DOHH2 (cell line): ENCODE measurements around the gene KIAA0586.

Experiments
- EZH2phosphoT487 ChIP-seq: fragments of 200-600 bp; sonication (generic); IDR thresholded peaks from 2 replicates; pipeline ENCODE4 v1.6.1; 2017; ENCODE audit warnings: borderline replicate concordance, mild to moderate bottlenecking, antibody characterized with exemption, low read length, moderate library complexity, mixed read lengths
- TF ChIP-seq, protein P1 (sequence below): fragments of 200-600 bp; sonication (generic); IDR thresholded peaks from one replicate; pipeline ENCODE4 v1.5.1; 2014; ENCODE audit warnings: antibody characterized with exemption, mild to moderate bottlenecking, low read depth, low read length; ENCODE audit not compliant: poor library complexity, severe bottlenecking

DNA sequence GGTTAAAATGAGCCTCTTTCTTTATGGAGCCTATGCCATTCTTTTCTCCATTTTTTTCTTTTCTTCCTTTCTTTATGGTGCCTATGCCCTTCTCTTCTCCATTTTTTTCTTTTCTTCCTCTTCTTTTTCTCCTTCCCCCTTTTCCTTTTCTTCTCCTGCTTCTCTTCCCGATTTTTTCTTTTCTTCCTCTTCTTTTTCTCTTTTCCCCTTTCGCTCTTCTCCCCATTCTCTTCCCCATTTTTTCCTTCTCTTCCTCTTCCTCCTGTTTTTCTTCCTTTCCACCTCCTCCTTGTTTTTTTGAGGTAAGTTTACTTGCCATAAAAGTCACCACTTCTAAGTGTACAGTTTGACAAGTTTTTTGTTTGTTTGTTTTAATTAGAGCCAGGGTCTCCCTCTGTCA, 50.1 kb downstream of the KIAA0586 start:
- TF ChIP-seq, protein P1, sequence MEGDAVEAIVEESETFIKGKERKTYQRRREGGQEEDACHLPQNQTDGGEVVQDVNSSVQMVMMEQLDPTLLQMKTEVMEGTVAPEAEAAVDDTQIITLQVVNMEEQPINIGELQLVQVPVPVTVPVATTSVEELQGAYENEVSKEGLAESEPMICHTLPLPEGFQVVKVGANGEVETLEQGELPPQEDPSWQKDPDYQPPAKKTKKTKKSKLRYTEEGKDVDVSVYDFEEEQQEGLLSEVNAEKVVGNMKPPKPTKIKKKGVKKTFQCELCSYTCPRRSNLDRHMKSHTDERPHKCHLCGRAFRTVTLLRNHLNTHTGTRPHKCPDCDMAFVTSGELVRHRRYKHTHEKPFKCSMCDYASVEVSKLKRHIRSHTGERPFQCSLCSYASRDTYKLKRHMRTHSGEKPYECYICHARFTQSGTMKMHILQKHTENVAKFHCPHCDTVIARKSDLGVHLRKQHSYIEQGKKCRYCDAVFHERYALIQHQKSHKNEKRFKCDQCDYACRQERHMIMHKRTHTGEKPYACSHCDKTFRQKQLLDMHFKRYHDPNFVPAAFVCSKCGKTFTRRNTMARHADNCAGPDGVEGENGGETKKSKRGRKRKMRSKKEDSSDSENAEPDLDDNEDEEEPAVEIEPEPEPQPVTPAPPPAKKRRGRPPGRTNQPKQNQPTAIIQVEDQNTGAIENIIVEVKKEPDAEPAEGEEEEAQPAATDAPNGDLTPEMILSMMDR = no peak
- no peak for TF ChIP-seq EZH2phosphoT487
